HCT116 (cell line): ENCODE data around the gene CDC45. TPM values are rescaled to one million over a fixed set of nuclear protein-coding genes. Genes with fewer than 3 reads are reported as not detected.

Source experiments
- ATAC-seq: fragments of 200-7000 bp; cut with Tn5 transposase; 2 replicates; pipeline ENCODE4 v1.9.1; 2020; ENCODE audit warnings: mild to moderate bottlenecking, moderate library complexity
- BruUV-seq: library from RNA; stranded (reverse); fragments of 400-500 nt; replicated peaks from 2 replicates; lab custom pipeline; 2021; lab: Mats Ljungman, UMichigan
- CTCF ChIA-PET: fragments of 300-600 bp; sonication (Branson Sonifier 250); formaldehyde crosslinking; loops from one replicate; lab custom pipeline; 2021; ENCODE audit warnings: antibody characterized with exemption; lab: Charles Lee
- POLR2A ChIA-PET: fragments of 300-600, 350-600 bp; sonication (Branson Sonifier 250); formaldehyde crosslinking; loops from one replicate; lab custom pipeline; 2021; ENCODE audit warnings: antibody characterized with exemption; lab: Charles Lee
- RAD21 ChIA-PET, 2 experiments: fragments of 300-600 bp; sonication (Branson Sonifier 250); formaldehyde crosslinking; loops; one replicate each; lab custom pipeline; 2023; ENCODE audit warnings: low total read pairs in 2 of 2; ENCODE audit not compliant: uncharacterized antibody in 2 of 2, unreplicated experiment in 2 of 2, low non-redundant PET in 1 of 2; lab: Charles Lee
- DNase-seq: peaks from one replicate; pipeline ENCODE4 v3.0.0-alpha.2; 2010; ENCODE audit warnings: low read depth, low spot score
- H2AFZ ChIP-seq: fragments of 200-600 bp; shearing (Covaris generic), sonication (generic); 2 replicates; pipeline ENCODE4 v1.6.1; 2017; ENCODE audit warnings: low read depth, mixed run types, mixed read lengths, antibody characterized with exemption, low read length; ENCODE audit not compliant: poor library complexity, severe bottlenecking
- H3K27ac ChIP-seq: 2 replicates; pipeline ENCODE4 v1.5.1; 2012; ENCODE audit warnings: low read depth, low read length
- H3K27me3 ChIP-seq: fragments of 200-600 bp; sonication (generic); 2 replicates; pipeline ENCODE4 v1.6.1; 2016; ENCODE audit warnings: mixed run types, low read length, mixed read lengths; ENCODE audit not compliant: insufficient read depth
- H3K36me3 ChIP-seq, 2 experiments: fragments of 200-500 bp in 1 of 2; fragments of 200-600 bp in 1 of 2; sonication (Bioruptor generic) in 1 of 2; sonication (generic) in 1 of 2; 2 replicates each; pipeline versions ENCODE4 v1.5.1 to v1.6.1; 2014 to 2016; ENCODE audit warnings: low read length in 2 of 2, inconsistent platforms in 1 of 2, mixed read lengths in 1 of 2, mixed run types in 1 of 2; ENCODE audit not compliant: insufficient read depth in 2 of 2, control insufficient read depth in 1 of 2
- H3K4me1 ChIP-seq, 2 experiments: fragments of 200-600 bp in 1 of 2; sonication (generic) in 1 of 2; 2 replicates each; pipeline versions ENCODE4 v1.5.1 to v1.6.1; 2012 to 2017; ENCODE audit warnings: low read length in 2 of 2, inconsistent platforms in 1 of 2, mild to moderate bottlenecking in 1 of 2, mixed read lengths in 1 of 2, mixed run types in 1 of 2, moderate library complexity in 1 of 2; ENCODE audit not compliant: insufficient read depth in 2 of 2, control insufficient read depth in 1 of 2
- H3K4me2 ChIP-seq: fragments of 200-600 bp; sonication (generic); 2 replicates; pipeline ENCODE4 v1.6.1; 2017; ENCODE audit warnings: mixed run types, low read length, mixed read lengths
- H3K4me3 ChIP-seq, 2 experiments: fragments of 200-600 bp in 1 of 2; sonication (generic) in 1 of 2; replicated peaks in 1 of 2; 2 replicates each; pipeline ENCODE4 v1.5.1; 2011 to 2016; ENCODE audit warnings: low read length in 2 of 2, control low read depth in 1 of 2, low read depth in 1 of 2, mild to moderate bottlenecking in 1 of 2, mixed read lengths in 1 of 2, mixed run types in 1 of 2
- H3K79me2 ChIP-seq: fragments of 200-600 bp; sonication (generic); 2 replicates; pipeline ENCODE4 v1.6.1; 2017; ENCODE audit warnings: mild to moderate bottlenecking, mixed run types, low read length, moderate library complexity, mixed read lengths; ENCODE audit not compliant: insufficient read depth
- H3K9ac ChIP-seq: fragments of 200-600 bp; sonication (generic); 2 replicates; pipeline ENCODE4 v1.6.1; 2016; ENCODE audit warnings: low read length, mixed read lengths
- H3K9me2 ChIP-seq: fragments of 200-600 bp; sonication (generic), shearing (Covaris generic); 2 replicates; pipeline ENCODE4 v1.6.1; 2017; ENCODE audit warnings: mixed run types, mild to moderate bottlenecking, moderate library complexity; ENCODE audit not compliant: insufficient read depth
- H3K9me3 ChIP-seq, 2 experiments: fragments of 200-500 bp in 1 of 2; fragments of 200-600 bp in 1 of 2; sonication (Bioruptor generic) in 1 of 2; sonication (generic) in 1 of 2; 2 replicates each; pipeline ENCODE4 v1.6.1; 2014 to 2017; ENCODE audit warnings: low read length in 2 of 2, mixed read lengths in 2 of 2, inconsistent platforms in 1 of 2, low read depth in 1 of 2, mild to moderate bottlenecking in 1 of 2, mixed run types in 1 of 2, moderate library complexity in 1 of 2; ENCODE audit not compliant: control insufficient read depth in 1 of 2, insufficient read depth in 1 of 2
- H4K20me1 ChIP-seq: fragments of 200-600 bp; sonication (generic), shearing (Covaris generic); 2 replicates; pipeline ENCODE4 v1.6.1; 2017; ENCODE audit warnings: mixed run types, mild to moderate bottlenecking, moderate library complexity; ENCODE audit not compliant: insufficient read depth
- CBX3 ChIP-seq: IDR thresholded peaks from 2 replicates; pipeline ENCODE4 v1.6.1; 2012; ENCODE audit warnings: low read depth
- CEBPB ChIP-seq: IDR thresholded peaks from 2 replicates; pipeline ENCODE4 v1.6.1; 2012; ENCODE audit warnings: low read depth
- EGR1 ChIP-seq: IDR thresholded peaks from 2 replicates; pipeline ENCODE4 v1.6.1; 2012; ENCODE audit warnings: low read depth
- ELF1 ChIP-seq: IDR thresholded peaks from 2 replicates; pipeline ENCODE4 v1.6.1; 2012; ENCODE audit warnings: low read depth, borderline replicate concordance
- EZH2 ChIP-seq: fragments of 200-600 bp; sonication (generic); IDR thresholded peaks from 2 replicates; pipeline ENCODE4 v1.6.1; 2017; ENCODE audit warnings: antibody characterized with exemption, mixed run types
- EZH2phosphoT487 ChIP-seq: fragments of 200-600 bp; IDR thresholded peaks from 2 replicates; pipeline ENCODE4 v1.6.1; 2018; ENCODE audit warnings: antibody characterized with exemption, borderline replicate concordance
- FOSL1 ChIP-seq: IDR thresholded peaks from 2 replicates; pipeline ENCODE4 v1.6.1; 2012; ENCODE audit warnings: low read depth
- JUND ChIP-seq: IDR thresholded peaks from 2 replicates; pipeline ENCODE4 v1.6.1; 2012
- POLR2AphosphoS5 ChIP-seq: IDR thresholded peaks from 2 replicates; pipeline ENCODE4 v1.6.1; 2011; ENCODE audit warnings: mild to moderate bottlenecking, low read depth, low read length, moderate library complexity
- RAD21 ChIP-seq: IDR thresholded peaks from 2 replicates; pipeline ENCODE4 v1.6.1; 2012; ENCODE audit warnings: low read depth, mild to moderate bottlenecking
- SIN3A ChIP-seq: IDR thresholded peaks from 2 replicates; pipeline ENCODE4 v1.6.1; 2012; ENCODE audit warnings: low read depth
- SRF ChIP-seq: IDR thresholded peaks from 2 replicates; pipeline ENCODE4 v1.6.1; 2012; ENCODE audit warnings: low read depth
- TCF7L2 ChIP-seq: IDR thresholded peaks from 2 replicates; pipeline ENCODE4 v1.7.0; 2011; ENCODE audit warnings: borderline replicate concordance, inconsistent platforms; ENCODE audit not compliant: insufficient read depth, insufficient read length; ENCODE audit errors: extremely low read depth
- YY1 ChIP-seq: IDR thresholded peaks from 2 replicates; pipeline ENCODE4 v1.6.1; 2011; ENCODE audit warnings: low read length, low read depth, moderate library complexity, mild to moderate bottlenecking; ENCODE audit not compliant: insufficient replicate concordance; ENCODE audit errors: extremely low read depth
- ZNF274 ChIP-seq: fragments of 200-500 bp; sonication (Bioruptor generic); IDR thresholded peaks from 2 replicates; pipeline ENCODE4 v1.6.1; 2014; ENCODE audit warnings: mild to moderate bottlenecking, low read depth, low read length, inconsistent platforms
- intact Hi-C: fragments of 100-400 bp; cut with micrococcal nuclease; formaldehyde crosslinking; loops from 2 replicates; pipeline ENCODE4 v1.10.0; 2022
- total RNA-seq: library from RNA; stranded (reverse); gene quantifications from one replicate; pipeline ENCODE4 v1.2.1, GENCODE V29; 2021; ENCODE audit not compliant: unreplicated experiment
- TF ChIP-seq, protein P1 (sequence below): IDR thresholded peaks from 2 replicates; pipeline ENCODE4 v1.6.1; 2012; ENCODE audit warnings: low read depth
- TF ChIP-seq, protein P2 (sequence below): IDR thresholded peaks from 2 replicates; pipeline ENCODE4 v1.6.1; 2011; ENCODE audit warnings: mild to moderate bottlenecking, low read length, moderate library complexity; ENCODE audit not compliant: insufficient replicate concordance; ENCODE audit errors: extremely low read depth
- TF ChIP-seq, protein P3 (sequence below): IDR thresholded peaks from 2 replicates; pipeline ENCODE4 v1.6.1; 2012
- TF ChIP-seq, protein P4 (sequence below): IDR thresholded peaks from 2 replicates; pipeline ENCODE4 v1.6.1; 2012

CDC45 gene
- total RNA-seq, 1 experiment from 2014 or later = 43.4 TPM

DNA sequence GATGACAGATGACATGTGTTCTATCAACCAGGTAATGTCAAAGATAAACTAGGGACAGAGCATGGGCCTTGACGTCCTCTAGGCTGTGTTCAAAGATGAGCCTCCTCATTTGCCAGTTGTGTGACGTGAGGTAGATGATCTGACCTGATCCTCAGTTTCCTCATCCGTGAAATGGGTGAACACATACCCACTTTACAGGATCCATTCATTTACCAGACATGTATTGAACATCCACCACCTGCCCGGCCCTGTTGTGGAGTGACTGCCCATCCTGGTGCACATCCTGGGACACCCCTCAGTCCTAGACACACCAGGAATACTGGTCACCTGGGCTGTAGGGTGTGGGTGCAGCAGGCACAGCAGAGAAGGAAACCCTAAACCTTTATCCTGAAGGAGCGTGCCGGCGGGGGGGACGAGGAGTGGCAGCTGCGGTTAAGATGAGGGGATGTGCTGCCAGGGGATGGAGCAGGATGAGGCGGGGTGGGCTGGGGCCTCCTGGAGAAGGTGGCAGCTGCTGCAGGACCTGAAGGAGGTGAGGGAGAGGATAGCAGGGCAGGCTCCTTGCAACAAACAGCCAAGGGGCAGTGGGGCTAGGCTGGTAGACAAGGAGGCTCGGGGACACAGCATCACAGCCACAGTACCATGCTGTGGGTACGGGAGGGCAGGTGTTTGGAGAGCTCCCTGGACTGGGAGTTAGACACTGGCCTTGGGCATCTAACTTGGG, 36.1 kb downstream of the CDC45 start:
- no peaks in the 10 kb centered on the region for H3K4me1 ChIP-seq
- RAD21 ChIA-PET = no interaction called here
- H3K36me3 ChIP-seq = peaks cover 7 to 35% of the 10 kb centered on the region in 2 experiments; a peak in 3 of 4 replicates
- H3K4me2 ChIP-seq = no peak overlapping the region
- no peak for ATAC-seq
- intact Hi-C loops = no loop called here
- H3K9ac ChIP-seq = no peak overlapping the region
- no peaks in the 10 kb centered on the region for H3K9me2 ChIP-seq
- H3K4me3 ChIP-seq = no peak overlapping the region
- TF ChIP-seq EZH2phosphoT487 (no peak), JUND (no peak), EGR1 (no peak), ELF1 (no peak), SRF (no peak), CBX3 (no peak), EZH2 (no peak), RAD21 (no peak), CEBPB (no peak), POLR2AphosphoS5 (no peak), FOSL1 (no peak), ZNF274 (no peak), SIN3A (no peak), TCF7L2 (no peak), YY1 (no peak)
- TF ChIP-seq, protein P1, sequence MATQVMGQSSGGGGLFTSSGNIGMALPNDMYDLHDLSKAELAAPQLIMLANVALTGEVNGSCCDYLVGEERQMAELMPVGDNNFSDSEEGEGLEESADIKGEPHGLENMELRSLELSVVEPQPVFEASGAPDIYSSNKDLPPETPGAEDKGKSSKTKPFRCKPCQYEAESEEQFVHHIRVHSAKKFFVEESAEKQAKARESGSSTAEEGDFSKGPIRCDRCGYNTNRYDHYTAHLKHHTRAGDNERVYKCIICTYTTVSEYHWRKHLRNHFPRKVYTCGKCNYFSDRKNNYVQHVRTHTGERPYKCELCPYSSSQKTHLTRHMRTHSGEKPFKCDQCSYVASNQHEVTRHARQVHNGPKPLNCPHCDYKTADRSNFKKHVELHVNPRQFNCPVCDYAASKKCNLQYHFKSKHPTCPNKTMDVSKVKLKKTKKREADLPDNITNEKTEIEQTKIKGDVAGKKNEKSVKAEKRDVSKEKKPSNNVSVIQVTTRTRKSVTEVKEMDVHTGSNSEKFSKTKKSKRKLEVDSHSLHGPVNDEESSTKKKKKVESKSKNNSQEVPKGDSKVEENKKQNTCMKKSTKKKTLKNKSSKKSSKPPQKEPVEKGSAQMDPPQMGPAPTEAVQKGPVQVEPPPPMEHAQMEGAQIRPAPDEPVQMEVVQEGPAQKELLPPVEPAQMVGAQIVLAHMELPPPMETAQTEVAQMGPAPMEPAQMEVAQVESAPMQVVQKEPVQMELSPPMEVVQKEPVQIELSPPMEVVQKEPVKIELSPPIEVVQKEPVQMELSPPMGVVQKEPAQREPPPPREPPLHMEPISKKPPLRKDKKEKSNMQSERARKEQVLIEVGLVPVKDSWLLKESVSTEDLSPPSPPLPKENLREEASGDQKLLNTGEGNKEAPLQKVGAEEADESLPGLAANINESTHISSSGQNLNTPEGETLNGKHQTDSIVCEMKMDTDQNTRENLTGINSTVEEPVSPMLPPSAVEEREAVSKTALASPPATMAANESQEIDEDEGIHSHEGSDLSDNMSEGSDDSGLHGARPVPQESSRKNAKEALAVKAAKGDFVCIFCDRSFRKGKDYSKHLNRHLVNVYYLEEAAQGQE = no peak
- TF ChIP-seq, protein P2, sequence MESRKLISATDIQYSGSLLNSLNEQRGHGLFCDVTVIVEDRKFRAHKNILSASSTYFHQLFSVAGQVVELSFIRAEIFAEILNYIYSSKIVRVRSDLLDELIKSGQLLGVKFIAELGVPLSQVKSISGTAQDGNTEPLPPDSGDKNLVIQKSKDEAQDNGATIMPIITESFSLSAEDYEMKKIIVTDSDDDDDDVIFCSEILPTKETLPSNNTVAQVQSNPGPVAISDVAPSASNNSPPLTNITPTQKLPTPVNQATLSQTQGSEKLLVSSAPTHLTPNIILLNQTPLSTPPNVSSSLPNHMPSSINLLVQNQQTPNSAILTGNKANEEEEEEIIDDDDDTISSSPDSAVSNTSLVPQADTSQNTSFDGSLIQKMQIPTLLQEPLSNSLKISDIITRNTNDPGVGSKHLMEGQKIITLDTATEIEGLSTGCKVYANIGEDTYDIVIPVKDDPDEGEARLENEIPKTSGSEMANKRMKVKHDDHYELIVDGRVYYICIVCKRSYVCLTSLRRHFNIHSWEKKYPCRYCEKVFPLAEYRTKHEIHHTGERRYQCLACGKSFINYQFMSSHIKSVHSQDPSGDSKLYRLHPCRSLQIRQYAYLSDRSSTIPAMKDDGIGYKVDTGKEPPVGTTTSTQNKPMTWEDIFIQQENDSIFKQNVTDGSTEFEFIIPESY = no peak
- TF ChIP-seq, protein P3, sequence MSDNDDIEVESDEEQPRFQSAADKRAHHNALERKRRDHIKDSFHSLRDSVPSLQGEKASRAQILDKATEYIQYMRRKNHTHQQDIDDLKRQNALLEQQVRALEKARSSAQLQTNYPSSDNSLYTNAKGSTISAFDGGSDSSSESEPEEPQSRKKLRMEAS = no peak
- TF ChIP-seq, protein P4, sequence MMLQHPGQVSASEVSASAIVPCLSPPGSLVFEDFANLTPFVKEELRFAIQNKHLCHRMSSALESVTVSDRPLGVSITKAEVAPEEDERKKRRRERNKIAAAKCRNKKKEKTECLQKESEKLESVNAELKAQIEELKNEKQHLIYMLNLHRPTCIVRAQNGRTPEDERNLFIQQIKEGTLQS = no peak
- no peaks in the 10 kb centered on the region for H3K9me3 ChIP-seq
- H2AFZ ChIP-seq = no peak overlapping the region
- CTCF ChIA-PET = no interaction called here
- no peaks in the 10 kb centered on the region for H3K27me3 ChIP-seq
- BruUV-seq = no TSS peak
- no peak overlapping the region for H3K27ac ChIP-seq
- POLR2A ChIA-PET = no interaction called here
- no peak for DNase-seq
- no peaks in the 10 kb centered on the region for H4K20me1 ChIP-seq
- H3K79me2 ChIP-seq = no peaks in the 10 kb centered on the region
